ENCODE measurements around the gene FLII. TPM values are rescaled to one million over a fixed set of nuclear protein-coding genes. Genes with fewer than 3 reads are reported as not detected.

FLII gene
- total RNA-seq, 1 experiment from 2014 or later = 309 TPM

Other genes with a start within 250 kb of the FLII start
- 32.2 to 36.8 TPM (median 33.5 TPM) in 3 replicates for gene ATPAF2, start 219.6 kb downstream of the FLII start, total RNA-seq (2021)
- 15.4 to 16.0 TPM (median 15.7 TPM) in 3 replicates for gene GID4, start 219.3 kb downstream of the FLII start, total RNA-seq (2021)
- 40.8 to 43.1 TPM (median 41.4 TPM) in 3 replicates for gene DRG2, start 170.8 kb downstream of the FLII start, total RNA-seq (2021)
- 2.6 to 4.5 TPM (median 3.6 TPM) in 3 replicates for gene MYO15A, start 150.0 kb downstream of the FLII start, total RNA-seq (2021)
- gene ALKBH5, start 74.9 kb downstream of the FLII start, total RNA-seq (2021) = 105 to 115 TPM (median 111 TPM) in 3 replicates
- 76.0 to 87.8 TPM (median 78.6 TPM) in 3 replicates for gene LLGL1, start 33.1 kb downstream of the FLII start, total RNA-seq (2021)
- gene MIEF2, start 1.9 kb upstream of the FLII start, total RNA-seq (2021) = 15.7 to 18.8 TPM (median 17.9 TPM) in 3 replicates
- gene TOP3A, start 56.3 kb upstream of the FLII start, total RNA-seq (2021) = 54.9 to 56.1 TPM (median 56.0 TPM) in 3 replicates
- gene SMCR8, start 56.6 kb upstream of the FLII start, total RNA-seq (2021) = 17.8 to 19.1 TPM (median 18.0 TPM) in 3 replicates
- 40.1 to 49.2 TPM (median 42.5 TPM) in 3 replicates for gene SHMT1, start 104.8 kb upstream of the FLII start, total RNA-seq (2021)
- not detected in 3 replicates for gene EVPLL, start 119.0 kb upstream of the FLII start, total RNA-seq (2021)
- gene LGALS9C, start 218.1 kb upstream of the FLII start, total RNA-seq (2021) = not detected in 3 replicates

Data from WTC11 (cell line).